Ascending aorta (tissue), 2 donors: Measurements from ENCODE around the gene BOLA3. TPM values are rescaled to one million over a fixed set of nuclear protein-coding genes. Genes with fewer than 3 reads are reported as not detected.
"Not testable (repeated sequence)": the region's sequence is repeated elsewhere in the genome, so short reads cannot be mapped to it uniquely, and the experiment has no call there.

Source experiments
- DNase-seq, 2 donors: peaks; one replicate each; pipeline ENCODE4 v3.0.0-alpha.2; 2019; ENCODE audit warnings: low spot score in 2 of 2
- H3K27ac ChIP-seq, 2 donors: fragments of 200-600 bp; sonication (generic); one replicate each; pipeline ENCODE4 v1.5.1; 2016 to 2017; ENCODE audit warnings: mild to moderate bottlenecking in 1 of 2
- H3K27me3 ChIP-seq: fragments of 200-600 bp; sonication (generic); one replicate; pipeline ENCODE4 v1.5.1; 2017
- H3K36me3 ChIP-seq, 2 donors: fragments of 200-600 bp; sonication (generic); one replicate each; pipeline ENCODE4 v1.5.1; 2016
- H3K4me1 ChIP-seq, 2 donors: fragments of 200-600 bp; sonication (generic); one replicate each; pipeline ENCODE4 v1.5.1; 2016 to 2017; ENCODE audit warnings: mild to moderate bottlenecking in 1 of 2
- H3K4me3 ChIP-seq, 2 donors: fragments of 200-600 bp; sonication (generic); one replicate each; pipeline ENCODE4 v1.5.1; 2016 to 2017; ENCODE audit warnings: mild to moderate bottlenecking in 1 of 2
- H3K9me3 ChIP-seq, 2 donors: fragments of 200-600 bp; sonication (generic); one replicate each; pipeline ENCODE4 v1.5.1; 2016
- CTCF ChIP-seq, 3 experiments: fragments of 200-600 bp in 2 of 3; fragments of 450-650 bp in 1 of 3; sonication (generic) in 2 of 3; IDR thresholded peaks; one replicate each; pipeline ENCODE4 v1.5.1; 2016 to 2019; ENCODE audit warnings: antibody characterized with exemption in 3 of 3, mild to moderate bottlenecking in 1 of 3, moderate library complexity in 1 of 3
- intact Hi-C: fragments of 100-400 bp; cut with DNase I; formaldehyde crosslinking; loops from one replicate; pipeline ENCODE4 v1.15.1; 2023
- total RNA-seq: library from RNA; depleted of rRNA; stranded (reverse); fragments of >200 nt; gene quantifications from one replicate; pipeline ENCODE4 v1.1.0, GENCODE V29; 2016

Gene BOLA3
- total RNA-seq, 1 donor from 2014 or later: 47.3 TPM

GRCh38 chr2:74188018-74188601 is 40.4 kb upstream of the BOLA3 start:
- DNase-seq: no peak
- TF ChIP-seq CTCF (IDR thresholded peaks at IDR 0.05): no peak
- Histone ChIP-seq H3K9me3 (no peaks in the 10 kb centered on the region), H3K27me3 (no peaks in the 10 kb centered on the region), H3K4me3 (no peak overlapping the region), H3K36me3 (no peaks in the 10 kb centered on the region), H3K27ac (no peak overlapping the region), H3K4me1 (no peaks in the 10 kb centered on the region)
- intact Hi-C loops: no loop called here

DNA sequence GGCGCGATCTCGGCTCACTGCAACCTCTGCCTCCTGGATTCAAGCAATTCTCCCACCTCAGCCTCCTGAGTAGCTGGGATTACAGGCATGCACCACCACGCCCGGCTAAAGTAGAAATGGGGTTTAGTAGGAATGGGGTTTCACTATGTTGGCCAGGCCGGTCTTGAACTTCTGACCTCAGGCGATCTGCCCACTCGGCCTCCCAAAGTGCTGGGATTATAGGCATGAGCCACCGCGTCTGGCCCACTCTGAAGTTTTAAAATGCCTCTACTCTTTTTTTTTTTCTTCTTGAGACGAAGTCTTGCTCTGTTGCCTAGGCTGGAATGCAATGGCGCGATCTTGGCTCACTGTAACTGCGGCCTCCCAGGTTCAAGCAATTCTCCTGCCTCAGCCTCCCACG is 39.0 kb upstream of the BOLA3 start:
- H3K9me3 ChIP-seq, H3K4me3 ChIP-seq, H3K4me1 ChIP-seq, H3K36me3 ChIP-seq, H3K27me3 ChIP-seq, intact Hi-C loops, DNase-seq, H3K27ac ChIP-seq: not testable (repeated sequence)

DNA sequence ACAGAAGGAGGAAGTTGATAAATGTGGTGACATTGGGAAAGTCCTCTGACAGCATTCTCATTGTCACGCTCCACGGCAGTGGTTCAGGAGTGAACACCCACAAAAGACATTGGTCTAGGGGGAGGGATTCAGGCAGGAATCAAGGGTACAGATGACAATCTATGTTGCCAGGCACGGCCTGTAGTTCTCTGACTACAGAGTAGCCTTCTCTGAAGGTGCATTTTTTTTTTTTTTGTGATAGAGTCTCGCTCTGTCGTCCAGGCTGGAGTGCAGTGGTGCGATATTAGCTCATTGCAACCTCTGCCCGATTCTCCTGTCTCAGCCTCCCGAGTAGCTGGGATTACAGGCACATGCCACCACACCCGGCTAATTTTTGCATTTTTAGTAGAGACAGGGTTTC is 38.3 kb upstream of the BOLA3 start:
- H3K4me1 ChIP-seq: no peaks in the 10 kb centered on the region
- no peak overlapping the region for H3K4me3 ChIP-seq
- no peak for DNase-seq
- intact Hi-C loops: no loop called here
- no peak for TF ChIP-seq CTCF (IDR thresholded peaks at IDR 0.05)
- no peaks in the 10 kb centered on the region for H3K9me3 ChIP-seq
- peak overlapping the region in 1 of 2 donors; percentile 42 for H3K27ac ChIP-seq
- no peaks in the 10 kb centered on the region for H3K36me3 ChIP-seq
- no peaks in the 10 kb centered on the region for H3K27me3 ChIP-seq

DNA sequence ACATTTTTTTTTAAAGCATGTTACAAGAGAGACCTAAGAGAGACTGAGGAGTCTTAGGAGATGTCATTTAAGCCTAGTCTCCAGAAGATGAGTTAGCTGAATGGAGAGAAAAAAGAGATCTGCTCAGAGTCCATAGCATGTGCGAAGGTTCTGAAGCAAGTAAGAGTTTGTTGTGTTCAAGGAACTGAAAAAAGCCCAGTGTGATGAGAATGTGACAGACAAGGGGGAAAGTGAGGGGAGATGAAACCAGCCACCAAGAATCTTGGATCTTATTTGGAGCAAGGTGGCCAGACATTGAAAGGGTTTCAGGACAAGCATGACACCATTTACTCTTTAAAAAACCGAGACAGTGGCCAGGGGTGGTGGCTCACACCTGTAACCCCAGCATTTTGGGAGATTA is 36.2 kb upstream of the BOLA3 start:
- intact Hi-C loops: no loop called here
- Histone ChIP-seq H3K4me1 (no peaks in the 10 kb centered on the region), H3K27ac (no peak overlapping the region), H3K4me3 (no peak overlapping the region), H3K27me3 (no peaks in the 10 kb centered on the region), H3K36me3 (no peaks in the 10 kb centered on the region), H3K9me3 (no peaks in the 10 kb centered on the region)
- DNase-seq: no peak
- no peak for TF ChIP-seq CTCF (IDR thresholded peaks at IDR 0.05)

DNA sequence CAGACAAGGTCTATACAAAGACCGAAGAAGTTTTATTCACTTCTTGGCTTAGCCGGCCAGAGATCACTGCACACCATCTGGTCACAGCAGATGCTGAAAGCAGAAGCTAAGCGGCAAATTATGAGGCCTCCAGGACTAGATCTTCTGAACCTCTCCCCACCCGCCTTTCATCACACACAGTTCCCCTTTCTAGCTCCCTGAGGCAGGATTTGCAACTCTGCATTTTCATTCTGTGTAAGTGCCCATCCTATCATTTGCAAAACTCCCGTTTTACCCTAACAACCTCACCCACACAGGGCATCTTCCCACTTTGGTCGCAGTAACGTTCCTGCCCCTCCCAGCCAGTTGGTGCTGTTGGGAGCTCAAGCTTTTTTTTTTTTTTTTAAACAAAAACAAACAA is 34.0 kb upstream of the BOLA3 start:
- no peaks in the 10 kb centered on the region for H3K9me3 ChIP-seq
- H3K4me3 ChIP-seq: no peak overlapping the region
- DNase-seq: peak in 1 of 2 donors; percentile 72
- H3K36me3 ChIP-seq: peaks cover 0 to 2% of the 10 kb centered on the region in 2 donors
- intact Hi-C loops: no loop called here
- TF ChIP-seq CTCF (IDR thresholded peaks at IDR 0.05): no peak
- H3K27me3 ChIP-seq: no peaks in the 10 kb centered on the region
- H3K27ac ChIP-seq: no peak overlapping the region
- peaks cover 0 to 10% of the 10 kb centered on the region in 2 donors for H3K4me1 ChIP-seq

DNA sequence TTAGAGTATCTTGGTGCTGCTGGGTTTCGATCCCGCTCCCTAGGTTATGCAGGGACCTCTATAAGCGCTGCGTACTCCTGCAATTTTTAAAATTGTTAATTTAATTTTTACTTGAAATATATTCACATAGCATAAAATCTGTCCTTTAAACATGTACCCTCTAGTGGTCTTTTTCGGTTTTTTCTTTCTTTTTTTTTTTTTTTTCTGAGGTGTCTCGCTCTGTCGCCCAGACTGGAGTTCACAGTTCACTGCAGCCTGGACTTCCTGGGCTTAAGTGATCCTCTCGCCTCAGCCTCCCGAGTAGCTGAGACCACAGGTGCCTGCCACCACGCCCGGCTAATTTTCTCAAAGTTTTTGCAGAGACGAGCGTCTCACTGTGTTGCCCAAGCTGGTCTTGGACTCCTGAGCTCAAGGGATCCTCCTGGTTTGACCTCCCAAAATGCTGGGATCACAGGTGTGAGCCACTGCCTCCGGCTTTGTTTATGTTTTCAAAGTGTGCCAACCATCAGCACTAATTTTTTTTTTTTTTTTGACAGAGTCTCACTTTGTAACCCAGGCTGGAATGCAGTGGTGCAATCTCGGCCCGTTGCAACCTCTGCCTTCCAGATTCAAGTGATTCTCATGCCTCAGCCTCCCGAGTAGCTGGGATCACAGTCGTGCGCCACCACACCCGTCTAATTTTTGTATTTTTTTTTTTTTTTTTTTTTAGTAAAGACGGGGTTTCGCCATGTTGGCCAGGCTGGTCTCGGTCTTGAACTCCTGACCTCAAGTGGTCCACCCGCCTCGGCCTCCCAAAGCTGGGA is 31.6 kb upstream of the BOLA3 start:
- no peaks in the 10 kb centered on the region for H3K27me3 ChIP-seq
- DNase-seq: no peak
- intact Hi-C loops: loop anchor here (1.0 to 5.0 kb wide), 2 partner anchors 19 to 83 kb away; partner anchors contain the start of gene MTHFD2

More for the DNA sequence above, 31.6 kb upstream of the BOLA3 start:
- peak overlapping the region; percentile 76 to 100 for H3K4me3 ChIP-seq
- TF ChIP-seq CTCF (IDR thresholded peaks at IDR 0.05): peak in 2 of 3 experiments; percentile 17 to 24
- peak overlapping the region; percentile 55 to 98 for H3K27ac ChIP-seq
- peaks cover 0 to 26% of the 10 kb centered on the region in 2 donors for H3K4me1 ChIP-seq
- no peaks in the 10 kb centered on the region for H3K9me3 ChIP-seq
- peaks cover 0 to 5% of the 10 kb centered on the region in 2 donors for H3K36me3 ChIP-seq
